ENCODE results near the gene CNEP1R1. TPM values are rescaled to one million over a fixed set of nuclear protein-coding genes. Genes with fewer than 3 reads are reported as not detected.

The CNEP1R1 gene
- total and polyA plus RNA-seq, 2 donors from 2014 or later, result 9.4 to 19.4 TPM

DNA sequence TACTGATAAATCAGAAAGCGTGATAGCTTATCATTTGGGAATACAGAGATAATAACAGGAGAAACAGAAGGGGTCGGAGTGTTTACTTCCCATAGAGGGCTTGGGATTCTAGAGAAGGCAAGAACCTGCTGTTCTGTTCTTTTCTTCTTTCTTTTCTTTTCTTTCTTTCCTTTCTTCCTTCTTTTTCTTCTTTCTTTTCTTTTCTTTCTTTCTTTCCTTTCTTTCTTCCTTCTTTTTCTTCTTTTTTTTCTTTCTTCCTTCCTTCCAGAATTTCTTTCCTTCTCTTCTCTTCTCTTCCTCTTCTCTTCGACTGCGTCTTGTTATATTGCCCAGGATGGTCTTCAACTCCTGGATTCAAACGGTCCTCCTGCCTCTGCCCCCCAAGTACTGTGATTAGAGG lies 18.3 kb downstream of the CNEP1R1 start:
- DNase-seq (no peak), FAIRE-seq (no peak)
- Histone ChIP-seq H3K36me3 (ENCODE audit: control insufficient read depth in 2 of 3, insufficient read depth in 3 of 3, low read length in 3 of 3) (no peaks in the 10 kb centered on the region), H3K9ac (ENCODE audit: low read length in 3 of 3) (no peak overlapping the region), H3K4me1 (ENCODE audit: control insufficient read depth in 2 of 3, insufficient read depth in 2 of 3, low read depth in 1 of 3, low read length in 3 of 3) (no peaks in the 10 kb centered on the region), H3K27ac (ENCODE audit: low read depth in 2 of 2, low read length in 2 of 2) (no peak overlapping the region), H3K27me3 (ENCODE audit: control insufficient read depth, insufficient read depth, low read length) (no peaks in the 10 kb centered on the region), H3K9me3 (ENCODE audit: control insufficient read depth in 2 of 3, insufficient read depth in 1 of 3, low read length in 3 of 3) (no peaks in the 10 kb centered on the region), H3K4me3 (ENCODE audit: low read length in 3 of 3) (no peak overlapping the region)
- intact Hi-C loops (cut with DNase I), result no loop called here
- TF ChIP-seq, protein P1, sequence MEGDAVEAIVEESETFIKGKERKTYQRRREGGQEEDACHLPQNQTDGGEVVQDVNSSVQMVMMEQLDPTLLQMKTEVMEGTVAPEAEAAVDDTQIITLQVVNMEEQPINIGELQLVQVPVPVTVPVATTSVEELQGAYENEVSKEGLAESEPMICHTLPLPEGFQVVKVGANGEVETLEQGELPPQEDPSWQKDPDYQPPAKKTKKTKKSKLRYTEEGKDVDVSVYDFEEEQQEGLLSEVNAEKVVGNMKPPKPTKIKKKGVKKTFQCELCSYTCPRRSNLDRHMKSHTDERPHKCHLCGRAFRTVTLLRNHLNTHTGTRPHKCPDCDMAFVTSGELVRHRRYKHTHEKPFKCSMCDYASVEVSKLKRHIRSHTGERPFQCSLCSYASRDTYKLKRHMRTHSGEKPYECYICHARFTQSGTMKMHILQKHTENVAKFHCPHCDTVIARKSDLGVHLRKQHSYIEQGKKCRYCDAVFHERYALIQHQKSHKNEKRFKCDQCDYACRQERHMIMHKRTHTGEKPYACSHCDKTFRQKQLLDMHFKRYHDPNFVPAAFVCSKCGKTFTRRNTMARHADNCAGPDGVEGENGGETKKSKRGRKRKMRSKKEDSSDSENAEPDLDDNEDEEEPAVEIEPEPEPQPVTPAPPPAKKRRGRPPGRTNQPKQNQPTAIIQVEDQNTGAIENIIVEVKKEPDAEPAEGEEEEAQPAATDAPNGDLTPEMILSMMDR (IDR thresholded peaks at IDR 0.05; ENCODE audit: borderline replicate concordance, extremely low read depth, insufficient read depth), result no peak

DNA sequence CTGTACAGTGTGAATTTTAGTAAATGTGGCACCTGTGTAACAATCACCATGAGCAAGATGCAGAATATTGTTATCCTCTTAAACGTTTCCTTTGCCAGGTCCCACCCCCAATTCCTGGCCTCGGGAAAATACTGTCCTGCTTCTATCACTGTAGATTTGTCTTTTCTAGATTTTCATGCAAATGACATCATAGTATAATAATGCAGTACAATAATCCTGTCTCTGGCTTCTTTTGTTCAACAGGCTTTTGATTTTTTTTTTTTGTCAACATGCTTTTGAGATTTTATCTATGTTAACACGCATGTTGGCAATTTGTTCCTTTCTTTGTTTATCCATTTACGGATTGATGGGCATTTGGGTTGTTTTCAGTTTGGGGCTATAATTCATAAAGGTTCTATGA lies 20.4 kb downstream of the CNEP1R1 start:
- no peaks in the 10 kb centered on the region for H3K27me3 ChIP-seq (ENCODE audit: control insufficient read depth, insufficient read depth, low read length)
- no peak for DNase-seq
- H3K36me3 ChIP-seq (ENCODE audit: control insufficient read depth in 2 of 3, insufficient read depth in 3 of 3, low read length in 3 of 3), result no peaks in the 10 kb centered on the region
- FAIRE-seq, result no peak
- no peak overlapping the region for H3K9ac ChIP-seq (ENCODE audit: low read length in 3 of 3)
- TF ChIP-seq, protein P1 (IDR thresholded peaks at IDR 0.05; ENCODE audit: borderline replicate concordance, extremely low read depth, insufficient read depth), result no peak
- no peak overlapping the region for H3K4me3 ChIP-seq (ENCODE audit: low read length in 3 of 3)
- H3K9me3 ChIP-seq (ENCODE audit: control insufficient read depth in 2 of 3, insufficient read depth in 1 of 3, low read length in 3 of 3), result no peaks in the 10 kb centered on the region
- intact Hi-C loops (cut with DNase I), result no loop called here
- H3K27ac ChIP-seq (ENCODE audit: low read depth in 2 of 2, low read length in 2 of 2), result no peak overlapping the region
- H3K4me1 ChIP-seq (ENCODE audit: control insufficient read depth in 2 of 3, insufficient read depth in 2 of 3, low read depth in 1 of 3, low read length in 3 of 3), result no peaks in the 10 kb centered on the region

DNA sequence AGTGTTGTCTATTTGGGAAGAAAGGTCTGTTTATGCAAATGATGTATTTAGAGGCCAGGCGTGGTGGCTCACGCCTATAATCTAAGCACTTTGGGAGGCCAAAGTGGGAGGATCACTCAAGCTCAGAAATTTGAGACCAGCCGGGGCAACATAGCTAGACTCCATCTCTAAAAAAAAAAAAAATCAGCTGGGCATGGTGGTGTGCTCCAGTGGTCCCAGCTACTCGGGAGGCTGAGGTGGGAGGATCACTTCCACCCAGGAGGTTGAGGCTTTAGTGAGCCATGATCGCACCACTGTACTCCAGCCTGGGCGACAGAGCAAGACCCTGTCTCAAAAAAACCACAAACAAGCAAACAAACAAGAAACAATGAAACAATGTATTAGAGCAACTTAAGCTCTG lies 21.8 kb downstream of the CNEP1R1 start:
- TF ChIP-seq, protein P1 (IDR thresholded peaks at IDR 0.05; ENCODE audit: borderline replicate concordance, extremely low read depth, insufficient read depth), result no peak
- no peaks in the 10 kb centered on the region for H3K27me3 ChIP-seq (ENCODE audit: control insufficient read depth, insufficient read depth, low read length)
- intact Hi-C loops (cut with DNase I), result no loop called here
- H3K36me3 ChIP-seq (ENCODE audit: control insufficient read depth in 2 of 3, insufficient read depth in 3 of 3, low read length in 3 of 3), result no peaks in the 10 kb centered on the region
- no peak overlapping the region for H3K9ac ChIP-seq (ENCODE audit: low read length in 3 of 3)
- no peaks in the 10 kb centered on the region for H3K9me3 ChIP-seq (ENCODE audit: control insufficient read depth in 2 of 3, insufficient read depth in 1 of 3, low read length in 3 of 3)
- no peak overlapping the region for H3K4me3 ChIP-seq (ENCODE audit: low read length in 3 of 3)
- H3K27ac ChIP-seq (ENCODE audit: low read depth in 2 of 2, low read length in 2 of 2), result no peak overlapping the region
- H3K4me1 ChIP-seq (ENCODE audit: control insufficient read depth in 2 of 3, insufficient read depth in 2 of 3, low read depth in 1 of 3, low read length in 3 of 3), result no peaks in the 10 kb centered on the region
- DNase-seq, result no peak
- FAIRE-seq, result no peak

DNA sequence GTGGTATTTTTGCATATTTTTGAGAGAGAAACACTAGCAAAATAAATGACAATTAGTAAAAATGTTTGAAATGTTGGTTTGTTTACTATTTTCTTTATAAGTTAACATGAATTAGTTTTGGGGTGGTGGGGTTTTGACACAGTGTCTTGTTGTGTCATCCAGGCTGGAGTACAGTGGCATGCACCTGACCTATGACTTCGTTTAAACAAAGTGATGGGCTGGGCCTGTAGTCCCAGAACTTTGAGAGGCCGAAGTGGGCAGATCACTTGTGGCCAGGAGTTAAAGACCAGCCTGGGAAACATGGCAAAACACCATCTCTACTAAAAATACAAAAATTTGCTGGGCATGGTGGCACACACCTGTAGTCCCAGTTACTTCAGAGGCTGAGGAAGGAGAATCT lies 22.8 kb downstream of the CNEP1R1 start:
- H3K9me3 ChIP-seq (ENCODE audit: control insufficient read depth in 2 of 3, insufficient read depth in 1 of 3, low read length in 3 of 3), result no peaks in the 10 kb centered on the region
- no peaks in the 10 kb centered on the region for H3K4me1 ChIP-seq (ENCODE audit: control insufficient read depth in 2 of 3, insufficient read depth in 2 of 3, low read depth in 1 of 3, low read length in 3 of 3)
- no peak overlapping the region for H3K27ac ChIP-seq (ENCODE audit: low read depth in 2 of 2, low read length in 2 of 2)
- H3K27me3 ChIP-seq (ENCODE audit: control insufficient read depth, insufficient read depth, low read length), result no peaks in the 10 kb centered on the region
- DNase-seq, result no peak
- H3K9ac ChIP-seq (ENCODE audit: low read length in 3 of 3), result no peak overlapping the region
- H3K36me3 ChIP-seq (ENCODE audit: control insufficient read depth in 2 of 3, insufficient read depth in 3 of 3, low read length in 3 of 3), result no peaks in the 10 kb centered on the region
- no peak overlapping the region for H3K4me3 ChIP-seq (ENCODE audit: low read length in 3 of 3)
- intact Hi-C loops (cut with DNase I), result no loop called here
- FAIRE-seq, result no peak
- TF ChIP-seq, protein P1 (IDR thresholded peaks at IDR 0.05; ENCODE audit: borderline replicate concordance, extremely low read depth, insufficient read depth), result no peak

All from kidney (tissue), 14 donors.